ENCODE data around the gene RFPL3.

GRCh38 chr22:32324505-32325415, 32.9 kb upstream of the RFPL3 start:
- no peak for TF ChIP-seq POLR2A (IDR thresholded peaks at IDR 0.05; ENCODE audit: low read length)
- TF ChIP-seq GATA1 (IDR thresholded peaks at IDR 0.05; ENCODE audit: low read depth, low read length), result no peak
